ENCODE data around the gene FAM50B. TPM values are rescaled to one million over a fixed set of nuclear protein-coding genes. Genes with fewer than 3 reads are reported as not detected.

FAM50B gene
- total RNA-seq, 1 donor from 2014 or later, result 10.3 TPM

DNA sequence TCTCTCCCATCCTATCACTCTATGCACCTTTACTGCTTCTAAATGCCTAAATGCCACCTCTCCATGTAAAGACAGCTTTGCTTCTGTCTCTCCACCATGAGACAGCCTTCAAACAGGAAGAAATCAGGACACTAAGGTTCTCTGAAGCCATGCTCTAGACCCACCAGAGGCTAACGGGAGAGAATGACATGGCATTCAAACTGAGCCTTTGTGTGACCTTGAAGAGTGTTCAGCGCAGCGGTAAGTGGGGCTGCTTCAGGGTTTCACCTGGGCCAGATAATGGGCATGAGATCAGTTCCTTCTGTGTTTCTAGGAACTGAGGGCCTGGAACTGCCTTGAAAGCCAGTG, 20.1 kb downstream of the FAM50B start:
- Histone ChIP-seq H3K36me3 (ENCODE audit: control insufficient read depth, insufficient read depth, low read length) (no peaks in the 10 kb centered on the region), H3K27me3 (ENCODE audit: control insufficient read depth, insufficient read depth, low read length) (no peaks in the 10 kb centered on the region), H3K4me3 (ENCODE audit: low read depth, low read length) (no peak overlapping the region)
- TF ChIP-seq, protein P1, sequence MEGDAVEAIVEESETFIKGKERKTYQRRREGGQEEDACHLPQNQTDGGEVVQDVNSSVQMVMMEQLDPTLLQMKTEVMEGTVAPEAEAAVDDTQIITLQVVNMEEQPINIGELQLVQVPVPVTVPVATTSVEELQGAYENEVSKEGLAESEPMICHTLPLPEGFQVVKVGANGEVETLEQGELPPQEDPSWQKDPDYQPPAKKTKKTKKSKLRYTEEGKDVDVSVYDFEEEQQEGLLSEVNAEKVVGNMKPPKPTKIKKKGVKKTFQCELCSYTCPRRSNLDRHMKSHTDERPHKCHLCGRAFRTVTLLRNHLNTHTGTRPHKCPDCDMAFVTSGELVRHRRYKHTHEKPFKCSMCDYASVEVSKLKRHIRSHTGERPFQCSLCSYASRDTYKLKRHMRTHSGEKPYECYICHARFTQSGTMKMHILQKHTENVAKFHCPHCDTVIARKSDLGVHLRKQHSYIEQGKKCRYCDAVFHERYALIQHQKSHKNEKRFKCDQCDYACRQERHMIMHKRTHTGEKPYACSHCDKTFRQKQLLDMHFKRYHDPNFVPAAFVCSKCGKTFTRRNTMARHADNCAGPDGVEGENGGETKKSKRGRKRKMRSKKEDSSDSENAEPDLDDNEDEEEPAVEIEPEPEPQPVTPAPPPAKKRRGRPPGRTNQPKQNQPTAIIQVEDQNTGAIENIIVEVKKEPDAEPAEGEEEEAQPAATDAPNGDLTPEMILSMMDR (IDR thresholded peaks at IDR 0.05; ENCODE audit: insufficient read depth, low read length, severe bottlenecking), result no peak
- DNase-seq (ENCODE audit: low read depth), result no peak
- FAIRE-seq, result no peak

DNA sequence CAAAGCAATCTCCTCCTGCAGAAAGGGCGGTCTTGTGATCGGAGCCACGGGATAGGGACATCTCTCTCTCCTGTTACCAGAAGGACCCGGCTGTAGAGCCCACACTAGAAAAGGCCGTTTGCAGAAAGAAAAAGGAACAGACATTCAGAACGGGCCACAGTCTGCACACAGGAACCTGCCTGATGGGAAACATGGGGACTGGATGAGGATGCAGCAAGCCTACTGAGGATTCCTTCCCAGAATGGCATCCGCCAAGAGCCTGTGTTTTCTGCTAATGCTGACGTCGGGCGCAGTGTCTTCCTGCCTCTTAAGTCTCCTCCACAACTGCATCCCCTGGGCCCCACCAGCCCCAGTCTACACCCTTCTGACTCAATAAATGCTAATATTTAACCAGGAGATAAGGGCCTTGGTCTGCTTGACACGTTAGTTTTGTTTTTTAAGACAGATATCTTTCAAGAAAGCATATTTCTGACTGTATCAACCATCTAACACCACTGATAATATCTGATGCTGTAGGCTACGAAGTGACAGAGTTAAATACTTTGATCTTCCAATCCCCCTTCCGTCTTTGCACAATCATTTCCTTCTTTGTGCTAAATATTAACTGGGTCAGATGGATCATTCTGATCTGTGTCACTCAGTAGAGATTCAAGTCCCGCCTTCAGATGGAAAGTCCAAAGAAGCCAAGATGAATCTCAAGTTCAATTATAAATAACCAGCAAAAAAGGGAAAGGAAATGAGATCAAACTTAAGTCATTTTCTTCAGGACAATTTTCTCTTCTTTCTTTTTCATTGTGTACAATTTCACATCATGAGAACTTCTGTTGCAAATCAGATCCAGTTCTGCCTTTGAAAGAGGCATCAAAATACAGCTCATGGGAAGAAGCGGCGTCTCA, 20.7 kb downstream of the FAM50B start:
- DNase-seq (ENCODE audit: low read depth), result no peak
- TF ChIP-seq, protein P1 (IDR thresholded peaks at IDR 0.05; ENCODE audit: insufficient read depth, low read length, severe bottlenecking), result no peak
- no peak overlapping the region for H3K4me3 ChIP-seq (ENCODE audit: low read depth, low read length)
- no peak for FAIRE-seq
- no peaks in the 10 kb centered on the region for H3K27me3 ChIP-seq (ENCODE audit: control insufficient read depth, insufficient read depth, low read length)
- no peaks in the 10 kb centered on the region for H3K36me3 ChIP-seq (ENCODE audit: control insufficient read depth, insufficient read depth, low read length)

GRCh38 chr6:3870528-3870925, 21.4 kb downstream of the FAM50B start:
- DNase-seq (ENCODE audit: low read depth) (no peak), FAIRE-seq (no peak)
- Histone ChIP-seq H3K27me3 (ENCODE audit: control insufficient read depth, insufficient read depth, low read length) (no peaks in the 10 kb centered on the region), H3K36me3 (ENCODE audit: control insufficient read depth, insufficient read depth, low read length) (no peaks in the 10 kb centered on the region), H3K4me3 (ENCODE audit: low read depth, low read length) (no peak overlapping the region)
- TF ChIP-seq, protein P1 (IDR thresholded peaks at IDR 0.05; ENCODE audit: insufficient read depth, low read length, severe bottlenecking), result no peak

DNA sequence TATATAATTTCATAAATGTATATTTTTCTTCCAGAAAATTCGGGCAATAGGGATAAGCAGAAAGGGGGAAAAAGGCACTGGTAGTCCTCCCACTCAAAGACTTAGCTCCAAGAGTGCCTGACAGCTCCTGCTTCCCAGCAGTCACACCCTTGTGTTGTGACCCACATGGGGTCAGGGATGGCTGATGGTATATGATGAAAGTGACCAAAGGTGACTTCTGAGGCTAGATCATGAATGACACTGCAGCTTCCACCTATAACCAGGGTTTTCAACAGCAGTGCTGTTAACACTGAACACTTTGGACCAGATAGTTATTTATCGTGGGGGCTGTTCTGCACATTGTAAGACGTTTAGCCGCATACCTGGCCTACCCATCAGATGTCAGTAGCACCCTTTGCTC, 22.3 kb downstream of the FAM50B start:
- DNase-seq (ENCODE audit: low read depth) (no peak), FAIRE-seq (no peak)
- TF ChIP-seq, protein P1 (IDR thresholded peaks at IDR 0.05; ENCODE audit: insufficient read depth, low read length, severe bottlenecking), result no peak
- no peak overlapping the region for H3K4me3 ChIP-seq (ENCODE audit: low read depth, low read length)
- H3K27me3 ChIP-seq (ENCODE audit: control insufficient read depth, insufficient read depth, low read length), result no peaks in the 10 kb centered on the region
- no peaks in the 10 kb centered on the region for H3K36me3 ChIP-seq (ENCODE audit: control insufficient read depth, insufficient read depth, low read length)

GRCh38 chr6:3871939-3872338, 22.8 kb downstream of the FAM50B start:
- FAIRE-seq (no peak), DNase-seq (ENCODE audit: low read depth) (no peak)
- H3K36me3 ChIP-seq (ENCODE audit: control insufficient read depth, insufficient read depth, low read length), result no peaks in the 10 kb centered on the region
- TF ChIP-seq, protein P1 (IDR thresholded peaks at IDR 0.05; ENCODE audit: insufficient read depth, low read length, severe bottlenecking), result no peak
- H3K27me3 ChIP-seq (ENCODE audit: control insufficient read depth, insufficient read depth, low read length), result no peaks in the 10 kb centered on the region
- H3K4me3 ChIP-seq (ENCODE audit: low read depth, low read length), result no peak overlapping the region
